HG03378 (cell line): Measurements from ENCODE around the gene PIAS4.

Experiments used
- ATAC-seq: cut with Tn5 transposase; IDR thresholded peaks from one replicate; pipeline ENCODE4 v1.9.1; 2021; ENCODE audit warnings: mild to moderate bottlenecking, moderate library complexity; ENCODE audit not compliant: unreplicated experiment

The PIAS4 gene

DNA sequence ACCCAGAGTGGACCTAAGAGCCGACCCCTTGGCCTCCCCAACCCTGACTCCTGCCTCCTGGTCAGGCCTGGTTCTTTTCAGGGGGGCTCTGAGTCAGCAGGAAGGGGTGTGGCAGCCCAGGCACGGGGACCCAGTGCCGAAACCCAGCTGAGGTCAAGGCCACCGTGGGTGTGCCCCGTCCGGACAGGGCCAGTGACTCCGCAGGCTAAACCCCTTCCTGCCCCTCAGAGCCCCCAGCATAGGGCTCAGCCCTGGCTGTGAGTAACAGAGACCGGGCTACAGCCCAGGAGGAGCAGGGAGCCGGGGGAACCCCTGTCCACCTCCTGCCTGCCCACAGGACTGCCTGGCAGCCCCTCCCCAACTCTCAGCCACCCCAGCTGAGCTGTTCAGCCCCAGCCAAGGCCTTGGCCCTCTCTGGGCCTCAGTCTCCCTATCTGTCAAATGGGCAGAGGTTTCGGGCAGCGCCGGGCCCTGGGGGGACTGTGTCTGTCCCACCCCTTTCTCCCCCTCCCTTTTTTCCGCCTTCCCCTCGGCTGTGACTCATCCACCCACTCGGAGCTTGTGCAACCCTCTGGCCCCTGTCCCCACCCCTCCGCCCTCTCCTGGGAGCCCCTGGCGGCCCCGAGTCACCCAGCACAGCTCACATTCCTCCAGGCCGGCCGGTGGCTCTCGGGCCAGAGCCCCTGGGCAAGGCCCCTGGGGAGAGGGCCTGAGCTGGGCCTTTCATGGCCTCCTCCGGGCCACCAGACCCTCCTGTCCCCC, 50.6 kb downstream of the PIAS4 start:
- ATAC-seq: no peak

DNA sequence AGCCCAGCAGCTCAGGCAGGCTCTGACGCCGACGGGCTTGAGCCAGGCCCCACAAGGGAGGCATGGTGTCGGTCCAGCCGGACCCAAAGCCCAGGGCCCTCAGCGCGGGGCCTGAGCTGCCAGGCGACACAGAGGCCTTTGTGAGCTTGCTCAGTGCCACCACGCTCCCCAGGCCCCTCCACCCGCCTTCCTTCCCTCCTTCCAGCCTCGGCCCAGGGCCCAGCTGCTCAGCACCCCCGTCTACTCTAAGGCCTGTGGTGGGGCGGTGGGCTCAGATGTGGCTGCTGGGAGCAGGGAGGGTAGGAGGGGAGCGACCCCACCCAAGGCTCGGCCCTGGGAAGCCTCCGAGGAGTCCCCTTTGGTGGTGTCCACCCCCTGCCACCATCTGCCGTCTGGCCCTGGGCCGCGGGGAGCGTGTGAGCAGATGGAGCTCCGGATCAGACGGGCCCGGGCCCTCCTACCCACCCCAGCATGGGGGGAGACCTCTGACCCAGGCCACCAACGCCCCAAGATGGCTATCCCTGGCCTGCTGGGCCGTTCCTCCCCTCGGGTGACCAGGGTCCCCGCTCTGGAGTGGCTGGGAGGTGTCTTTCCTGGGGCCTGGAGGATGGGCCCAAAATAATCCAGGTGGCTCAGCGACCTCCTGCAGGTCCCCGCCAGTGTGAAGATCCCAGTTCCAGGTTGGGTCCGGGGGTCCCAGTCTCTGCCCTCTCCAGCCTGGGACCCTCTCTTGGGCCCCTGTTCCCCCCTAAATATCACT, 51.3 kb downstream of the PIAS4 start:
- no peak for ATAC-seq

DNA sequence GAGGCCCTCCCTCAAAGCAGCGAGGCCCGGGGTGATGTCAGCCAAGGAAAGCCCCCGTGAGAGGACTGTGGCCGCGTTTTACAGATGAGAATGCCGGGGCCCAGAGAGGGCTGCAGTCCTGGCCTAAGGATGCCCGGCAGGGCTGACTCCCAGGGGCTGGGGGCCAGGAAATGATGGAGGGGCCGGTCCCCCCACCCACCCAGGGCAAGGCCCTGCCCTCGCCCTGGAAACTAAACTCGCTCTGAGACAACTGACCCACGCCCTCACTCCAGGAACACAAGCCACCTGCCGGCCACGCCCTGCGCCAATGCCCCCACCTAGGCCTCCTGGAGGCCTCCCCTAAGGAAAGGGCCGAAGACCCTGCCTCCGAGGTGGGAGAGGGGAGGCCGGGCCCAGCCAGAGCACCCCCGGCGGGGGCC, 51.9 kb downstream of the PIAS4 start:
- ATAC-seq: no peak

DNA sequence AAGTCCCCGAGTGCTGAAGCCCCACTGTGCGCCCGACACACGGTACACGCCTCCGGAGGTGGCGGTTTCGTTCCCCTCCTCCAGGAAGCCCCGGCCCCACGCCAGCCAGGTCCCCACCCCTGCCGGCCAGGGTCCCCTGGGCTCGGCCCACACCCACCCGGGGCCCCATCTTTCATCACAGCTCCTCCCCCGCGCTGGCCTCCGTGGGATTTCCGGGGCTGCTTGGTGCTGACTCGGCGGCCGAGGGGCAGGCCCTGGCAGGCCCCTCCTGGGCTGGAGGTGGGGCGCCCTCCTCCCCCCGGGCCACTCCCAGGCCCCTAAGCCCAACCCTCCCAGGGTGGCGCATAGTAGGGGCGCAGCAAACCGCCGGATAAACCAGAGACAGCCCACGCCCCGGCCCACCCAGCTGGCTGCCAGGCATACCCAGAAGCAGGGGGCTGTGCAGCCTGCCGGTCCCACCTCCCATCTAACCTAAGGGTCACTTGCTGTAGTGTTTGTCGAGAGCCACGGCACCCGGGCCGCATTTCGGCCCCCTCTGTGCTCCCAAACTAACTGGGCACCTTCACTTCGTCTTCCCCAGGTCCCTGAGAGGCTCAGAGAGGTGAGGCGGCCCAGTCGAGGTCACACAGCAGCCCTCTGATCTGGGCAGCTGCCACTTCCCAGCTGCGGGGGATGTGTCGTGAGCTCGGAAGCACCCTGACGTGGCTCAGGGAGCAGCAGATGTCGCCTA, 52.5 kb downstream of the PIAS4 start:
- ATAC-seq: no peak

DNA sequence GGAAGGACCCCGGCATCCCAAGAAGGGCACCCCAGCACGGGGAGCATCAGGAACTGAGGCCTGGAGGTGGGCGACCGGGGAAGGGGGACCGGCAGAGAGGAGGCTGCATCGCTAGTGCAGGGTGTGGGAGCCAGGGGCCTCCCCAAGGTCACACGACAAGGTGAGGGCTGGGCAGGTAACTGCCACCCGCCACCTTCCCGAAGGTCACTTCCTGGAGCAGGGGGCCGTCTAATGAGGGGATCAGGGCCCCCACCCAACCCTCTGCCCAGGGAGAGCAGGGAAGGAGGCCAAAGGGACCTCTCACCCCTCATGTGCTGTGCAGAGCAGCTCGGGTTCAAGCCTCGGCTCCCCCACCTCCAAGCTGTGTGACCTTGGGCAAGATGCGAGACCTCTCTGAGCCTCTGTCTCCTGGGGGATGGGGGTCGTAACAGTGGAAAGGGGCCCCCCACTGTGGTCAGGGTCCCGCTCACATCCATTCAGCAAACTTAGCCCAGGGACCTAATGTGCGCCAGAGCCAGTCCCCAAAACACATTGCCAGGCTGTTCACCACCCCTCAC, 53.2 kb downstream of the PIAS4 start:
- ATAC-seq: no peak

DNA sequence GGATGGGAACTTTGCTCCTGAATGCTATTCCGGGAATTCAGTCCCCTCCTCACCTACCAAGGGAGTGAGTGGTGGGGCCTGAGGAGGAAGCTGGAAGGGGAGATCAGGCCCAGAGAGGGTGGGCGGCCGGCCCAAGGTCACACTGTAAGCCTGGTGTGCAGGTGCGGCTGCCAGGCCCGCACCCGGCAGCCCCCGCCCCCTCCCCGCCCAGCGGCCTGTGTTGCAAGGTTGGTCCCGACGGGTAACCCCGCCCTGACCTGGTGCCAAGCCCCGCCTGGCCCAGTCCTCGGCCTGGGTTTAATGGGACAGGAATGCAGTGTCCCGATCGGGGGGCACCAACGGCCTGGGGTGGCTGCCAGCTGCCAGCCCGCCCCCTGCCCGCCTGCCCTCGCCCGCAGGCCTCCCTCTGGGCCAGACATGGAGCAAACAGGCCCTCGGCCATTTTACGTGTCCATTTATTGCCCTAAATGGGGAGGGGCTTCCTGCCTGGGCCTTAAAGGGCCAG, 53.7 kb downstream of the PIAS4 start:
- ATAC-seq: no peak

DNA sequence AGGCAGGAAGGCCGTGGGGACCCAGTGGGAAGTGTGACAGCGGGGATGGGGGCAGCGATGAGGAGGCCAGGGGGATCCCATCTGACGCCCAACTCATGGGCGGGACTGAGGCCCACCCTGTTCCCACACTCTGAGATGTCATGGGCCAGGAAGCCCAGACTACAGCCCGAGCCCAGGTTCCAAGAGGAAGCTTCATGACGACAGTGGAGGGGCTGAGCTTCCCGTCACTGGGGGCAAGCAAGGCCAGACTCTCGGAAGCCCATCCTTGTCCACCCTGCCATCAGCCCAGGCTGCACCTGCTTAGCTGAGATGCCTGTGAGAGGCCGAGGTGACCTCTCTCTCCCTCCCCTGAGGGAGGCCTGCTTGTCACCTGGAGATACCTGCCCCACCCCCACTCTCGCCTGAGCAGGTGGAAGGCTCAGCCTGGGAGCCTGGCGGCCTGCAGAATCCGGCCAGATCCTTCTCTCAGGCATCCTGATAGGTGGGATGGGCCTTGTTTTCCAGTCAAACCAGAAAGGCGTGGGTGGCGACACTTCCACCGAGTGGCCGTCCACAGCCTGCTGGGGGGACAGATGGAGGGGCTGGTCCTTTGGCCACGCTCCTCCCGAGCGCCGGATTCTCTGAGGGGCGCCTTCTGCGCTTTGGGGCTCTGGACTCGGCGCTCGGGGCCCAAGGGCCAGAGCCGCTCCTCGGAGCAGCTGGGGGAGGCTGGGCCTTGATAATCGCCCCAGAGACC, 54.3 kb downstream of the PIAS4 start:
- ATAC-seq: no peak

DNA sequence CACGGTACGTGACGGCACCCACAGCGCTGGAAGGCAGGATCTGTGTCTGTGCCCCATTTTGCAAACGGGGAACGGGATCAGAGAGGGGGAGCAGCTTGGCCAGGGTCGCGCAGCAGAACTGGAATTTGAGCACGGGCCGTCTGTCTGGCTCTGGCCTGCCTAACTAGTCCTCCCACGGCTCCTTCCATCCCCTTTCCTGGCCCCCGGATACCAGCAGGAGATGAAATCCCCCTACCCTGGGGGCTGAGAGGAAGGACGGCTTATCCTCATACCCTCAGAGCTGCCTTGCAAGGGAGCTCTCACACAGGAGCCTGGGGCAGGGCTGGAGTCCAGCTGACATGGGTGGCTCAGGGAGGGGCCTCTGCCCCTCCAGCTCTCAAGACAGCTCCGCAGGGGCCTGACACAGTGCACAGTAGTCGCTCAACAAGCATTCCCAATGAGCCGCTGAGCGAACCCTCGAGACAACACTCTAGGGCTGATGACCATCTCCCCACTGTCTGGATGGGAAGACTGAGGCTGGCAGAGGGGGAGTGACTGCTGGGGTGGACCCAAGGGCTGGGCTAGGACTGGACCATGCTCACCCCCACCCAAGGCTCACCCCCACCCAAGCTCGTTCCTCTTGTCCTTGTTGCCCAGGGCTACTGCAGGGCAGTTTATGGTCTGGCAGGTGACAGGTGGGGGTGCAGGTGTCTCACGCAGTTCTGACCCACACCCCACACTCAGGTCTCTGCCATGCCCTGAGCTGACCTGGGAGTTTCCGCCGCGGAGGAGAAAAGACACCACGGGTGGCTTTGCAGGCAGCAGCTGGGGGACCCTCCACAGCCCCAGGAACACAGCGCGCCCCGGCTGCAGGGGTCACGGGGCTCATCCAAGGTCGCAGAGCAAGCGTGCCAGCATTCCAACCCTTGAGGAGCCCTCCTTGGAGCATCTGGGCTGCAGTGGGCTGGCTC, 55.2 kb downstream of the PIAS4 start:
- no peak for ATAC-seq

DNA sequence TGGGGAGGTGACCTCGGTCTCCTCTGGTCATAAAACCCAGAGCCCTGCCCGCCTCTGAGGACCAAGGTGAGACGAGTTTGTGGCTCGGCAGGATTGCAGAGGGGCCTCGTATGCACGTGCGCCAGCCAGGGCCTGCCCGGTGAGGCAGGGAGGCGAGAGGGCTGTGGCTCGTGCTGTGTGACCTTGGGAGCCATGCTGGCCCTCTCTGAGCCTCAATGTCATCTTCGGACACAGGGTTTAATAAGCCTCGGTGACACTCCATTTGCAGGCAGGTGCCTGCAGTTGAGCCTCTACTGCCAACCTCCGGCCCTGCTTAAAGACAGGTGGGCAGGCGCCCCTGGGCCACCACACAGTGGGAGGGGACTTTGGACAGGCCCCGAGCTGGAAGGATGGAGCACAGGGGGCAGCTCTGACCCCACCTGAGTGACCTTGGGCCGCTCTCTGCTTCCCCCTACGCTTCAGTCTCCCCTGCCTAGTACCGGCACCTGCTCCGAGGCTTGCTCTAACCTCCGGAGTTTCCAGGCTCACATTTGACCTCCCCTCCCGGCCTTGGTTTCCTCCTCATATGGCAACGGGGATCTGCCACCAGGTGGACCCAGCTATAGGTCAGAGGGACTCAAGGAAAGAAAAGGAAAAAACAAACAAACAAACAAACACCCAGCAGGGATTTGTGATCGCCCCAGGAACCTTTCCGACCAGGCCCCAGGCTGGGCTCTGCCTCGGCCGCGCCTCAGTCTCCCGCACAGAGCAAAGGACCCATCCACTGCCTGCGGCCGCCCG, 56.0 kb downstream of the PIAS4 start:
- ATAC-seq: no peak

DNA sequence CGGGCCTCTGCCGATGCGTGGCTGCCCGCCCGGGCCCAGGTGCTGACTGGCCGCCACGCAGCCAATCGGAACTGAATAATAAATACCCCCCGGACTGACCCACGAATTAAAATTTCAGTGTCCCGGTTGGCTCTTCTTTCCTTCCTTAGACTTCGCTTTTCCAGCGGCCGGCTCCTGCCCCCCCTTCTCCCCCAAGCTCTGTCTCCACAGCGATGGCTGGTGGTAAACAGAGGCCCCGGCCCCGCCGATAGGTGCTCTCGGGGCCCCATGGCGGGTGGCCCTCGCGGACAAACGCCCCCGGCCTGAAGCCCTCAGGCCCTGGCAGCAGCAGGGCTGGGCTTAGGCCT, 56.6 kb downstream of the PIAS4 start:
- ATAC-seq: no peak

DNA sequence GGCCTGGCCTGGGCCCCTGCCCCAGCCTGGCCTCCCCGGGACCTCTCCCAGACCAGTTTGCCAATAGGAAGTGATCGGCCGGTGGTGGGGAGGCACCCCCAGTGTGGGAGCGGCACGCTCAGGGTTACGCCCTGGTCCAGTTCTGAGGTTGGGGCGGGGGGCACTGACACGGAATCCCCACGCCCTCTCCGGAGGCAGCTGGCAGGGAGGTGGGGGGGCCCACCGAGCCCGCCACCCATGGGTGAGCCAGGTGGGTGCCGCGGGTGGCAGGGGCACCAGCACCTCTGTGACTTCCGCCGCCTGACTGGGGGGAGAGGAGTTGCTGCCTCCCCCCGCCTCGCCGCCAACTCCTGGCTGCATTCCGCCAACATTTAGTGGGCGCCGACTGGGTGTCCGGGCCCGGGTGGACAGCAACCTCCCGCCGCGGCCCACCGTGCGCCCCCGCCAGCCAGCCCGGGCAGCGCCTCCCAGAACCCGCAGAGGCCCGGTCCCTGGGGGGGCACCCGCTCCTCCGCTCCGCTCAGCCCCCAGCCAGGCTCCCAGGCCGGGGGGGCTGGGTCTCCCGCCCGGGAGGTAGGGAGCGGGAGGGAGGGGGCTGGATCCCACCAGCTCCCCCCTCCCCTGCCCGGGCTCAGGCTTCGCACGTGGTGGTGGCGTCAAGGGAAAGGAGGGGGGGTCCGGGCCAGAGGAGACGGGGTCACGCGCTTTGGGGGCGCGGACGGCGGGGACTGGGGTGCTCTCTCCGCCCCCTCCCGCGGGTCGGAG, 57.1 kb downstream of the PIAS4 start:
- no peak for ATAC-seq

DNA sequence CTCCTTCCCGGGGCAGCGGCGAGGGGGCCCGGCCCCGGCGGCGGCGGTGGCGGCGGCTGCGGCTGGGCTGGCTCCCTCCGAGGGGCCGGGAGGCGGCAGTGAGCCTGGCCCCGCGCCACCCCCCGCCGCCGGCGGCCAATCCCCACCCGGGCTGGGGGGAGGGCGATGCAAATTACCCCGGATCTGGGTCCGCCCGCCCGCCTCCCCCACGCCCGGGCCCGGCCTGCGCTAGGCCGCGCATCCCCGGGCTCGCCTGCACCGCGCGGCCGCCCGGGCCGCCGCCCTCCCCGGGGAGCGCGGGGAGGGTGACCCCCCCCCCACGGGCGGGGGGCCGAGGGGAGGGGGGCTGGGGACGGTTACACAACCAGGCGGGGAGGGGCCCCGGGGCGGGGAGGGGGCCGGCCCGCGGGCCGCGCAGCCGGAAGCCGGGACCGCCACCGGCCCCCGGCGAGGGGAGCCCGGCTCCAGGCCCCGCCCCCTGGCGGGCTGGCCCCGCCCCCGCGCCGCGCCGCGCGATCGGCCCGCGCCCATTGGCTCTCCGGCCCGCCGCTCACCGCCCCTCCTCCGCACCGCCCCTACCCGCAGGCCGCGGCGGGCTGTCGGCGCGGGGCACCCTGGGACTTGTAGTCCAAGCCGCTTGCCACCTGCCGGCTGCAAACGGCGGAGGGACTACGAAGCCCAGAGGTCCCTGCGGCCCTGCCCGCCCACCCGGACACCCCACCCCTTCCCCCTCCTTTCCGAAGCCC, 58.1 kb downstream of the PIAS4 start:
- ATAC-seq: peak; percentile 36

DNA sequence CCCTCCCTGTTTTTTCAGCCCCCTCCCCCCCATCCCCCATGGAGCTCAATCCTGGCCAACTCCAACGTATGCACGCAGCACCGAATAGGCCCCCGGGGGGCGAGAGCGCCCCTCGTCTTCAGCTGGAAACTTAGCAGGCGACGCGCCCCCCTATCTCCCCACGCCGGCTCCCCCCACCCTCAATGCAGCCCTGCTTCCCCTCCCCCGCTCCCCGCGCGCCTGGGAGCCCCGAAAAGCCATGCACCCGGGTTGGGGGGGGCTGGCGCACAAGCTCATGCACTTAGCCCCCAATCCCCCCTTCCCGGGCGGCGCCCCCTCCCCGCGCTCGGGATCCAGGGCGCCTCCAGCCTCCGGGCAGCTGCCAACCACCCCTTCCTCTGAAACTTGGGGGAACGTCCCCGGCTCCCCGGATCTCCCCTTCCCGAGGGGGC, 58.7 kb downstream of the PIAS4 start:
- no peak for ATAC-seq

DNA sequence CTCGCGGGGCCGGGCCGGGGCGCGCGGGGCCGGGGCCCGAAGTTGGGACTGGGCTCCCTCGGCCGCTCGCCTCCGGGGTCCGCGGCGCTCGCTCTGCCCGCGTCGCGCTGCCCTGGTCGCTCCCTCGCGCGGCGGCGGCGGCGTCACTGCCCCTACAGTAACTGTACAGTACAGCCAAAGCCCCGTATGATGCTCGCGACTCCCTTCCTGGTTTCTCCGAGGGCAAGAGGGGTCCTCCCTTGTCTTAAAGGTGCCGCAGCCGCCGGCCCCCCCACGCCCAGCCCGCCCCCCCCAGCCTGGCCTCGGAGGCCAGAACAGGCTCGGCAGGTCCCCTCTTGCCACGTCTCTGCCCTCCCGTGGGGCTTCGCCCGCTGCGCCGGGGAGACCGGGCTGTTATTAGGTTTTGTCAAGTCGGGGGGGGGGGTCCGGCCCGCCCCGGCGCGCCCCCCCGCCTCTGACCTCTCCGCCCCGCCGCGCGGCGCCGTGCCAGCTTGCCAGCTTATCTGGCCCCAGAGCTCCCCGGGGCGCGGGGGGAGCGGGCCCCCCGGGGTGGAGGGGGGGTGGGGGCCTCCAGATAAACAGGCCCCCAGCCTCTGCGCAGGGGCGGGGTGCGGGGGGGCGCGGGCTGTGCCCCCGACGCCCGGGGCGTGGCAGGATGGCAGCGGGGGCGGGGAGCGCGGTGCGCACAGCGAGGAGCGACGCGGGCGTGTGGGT, 59.3 kb downstream of the PIAS4 start, which contains the start of gene ZBTB7A:
Gene ZBTB7A (minus strand): TSS at position 218 of the 714 bp plus-strand sequence. CDS start 11,667 bp downstream, outside the sequence.
- ATAC-seq: no peak

DNA sequence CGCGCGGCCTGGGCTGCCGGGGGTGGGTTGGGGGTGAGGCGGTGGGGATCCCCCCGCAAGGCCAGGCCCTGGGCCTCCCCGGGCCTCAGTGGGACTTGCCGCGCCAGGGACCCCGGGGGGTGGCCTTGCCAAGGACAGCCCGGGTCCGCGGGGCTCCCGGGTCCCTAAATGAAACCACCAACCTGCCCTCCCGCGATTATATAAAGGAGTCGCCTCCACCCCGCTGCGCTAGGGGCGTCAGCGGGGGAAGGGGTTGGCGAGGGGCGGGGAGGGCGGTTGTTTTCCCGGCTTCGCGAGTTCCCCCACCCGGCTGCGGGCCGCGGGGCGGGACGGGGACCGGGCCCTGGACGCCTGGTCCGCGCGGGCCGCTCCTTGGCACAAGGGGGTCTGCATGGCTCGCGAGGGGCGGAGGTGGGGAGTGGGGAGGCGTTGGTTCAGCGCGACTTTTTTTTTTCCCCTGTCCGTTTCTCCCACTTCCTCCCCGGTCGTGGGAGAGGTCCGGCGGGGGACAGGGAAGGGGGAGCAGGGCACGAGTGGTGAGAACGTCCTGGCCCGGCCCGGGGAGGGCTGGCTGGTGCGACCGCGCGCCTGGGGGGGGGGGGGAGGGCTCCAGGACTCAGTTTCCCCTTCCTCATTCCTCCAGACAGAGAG, 60.0 kb downstream of the PIAS4 start:
- no peak for ATAC-seq
